HEK293 (cell line): ENCODE data around the gene TIAM2.

Experiments
- CTCF ChIA-PET: fragments of 350-600 bp; formaldehyde crosslinking; extraction: SDS; loops from one replicate; lab custom pipeline; 2021; ENCODE audit warnings: antibody characterized with exemption; lab: Yijun Ruan, JAX
- POLR2A ChIA-PET: fragments of 300-600 bp; formaldehyde crosslinking; extraction: SDS; loops from one replicate; lab custom pipeline; 2020; ENCODE audit warnings: antibody characterized with exemption, inconsistent platforms; lab: Yijun Ruan, JAX
- H3K27ac ChIP-seq: fragments of 200-500 bp; sonication (Bioruptor generic); 2 replicates; pipeline ENCODE4 v1.5.1; 2014; ENCODE audit warnings: low read depth, low read length, control low read depth, inconsistent platforms; ENCODE audit errors: extremely low read depth
- H3K36me3 ChIP-seq, 2 experiments: fragments of 200-500 bp in 1 of 2; sonication (Bioruptor generic) in 1 of 2; 1 replicate in 1 of 2; 2 replicates in 1 of 2; pipeline ENCODE4 v1.5.1; 2014 to 2017; ENCODE audit warnings: inconsistent platforms in 2 of 2, low read length in 2 of 2; ENCODE audit not compliant: control insufficient read depth in 2 of 2, insufficient read depth in 1 of 2
- H3K4me1 ChIP-seq: fragments of 200-500 bp; sonication (Bioruptor generic); 2 replicates; pipeline ENCODE4 v1.5.1; 2014; ENCODE audit warnings: mild to moderate bottlenecking, low read length, inconsistent platforms; ENCODE audit not compliant: control insufficient read depth, insufficient read depth
- H3K4me3 ChIP-seq: 2 replicates; pipeline ENCODE4 v1.5.1; 2011; ENCODE audit warnings: low read depth, mild to moderate bottlenecking, control low read depth, low read length, moderate library complexity
- H3K9me3 ChIP-seq: fragments of 200-500 bp; sonication (Bioruptor generic); 2 replicates; pipeline ENCODE4 v1.5.1; 2014; ENCODE audit warnings: low read depth, low read length, inconsistent platforms; ENCODE audit not compliant: control insufficient read depth, insufficient read depth
- GLIS1 ChIP-seq: fragments of 450-650 bp; formaldehyde crosslinking; IDR thresholded peaks from 2 replicates; pipeline ENCODE4 v1.5.1; 2016; ENCODE audit warnings: missing biosample characterization, missing genetic modification characterization
- HOXC10 ChIP-seq: sonication (generic); formaldehyde crosslinking; IDR thresholded peaks from 2 replicates; pipeline ENCODE4 v1.8.1; 2023; ENCODE audit warnings: mild to moderate bottlenecking, missing genetic modification reagents
- IKZF3 ChIP-seq: fragments of 450-650 bp; IDR thresholded peaks from 2 replicates; pipeline ENCODE4 v1.5.0; 2018; ENCODE audit warnings: missing biosample characterization, mild to moderate bottlenecking, missing genetic modification characterization, moderate library complexity
- KLF1 ChIP-seq: fragments of 450-650 bp; formaldehyde crosslinking; IDR thresholded peaks from 2 replicates; pipeline ENCODE4 v1.5.1; 2016; ENCODE audit warnings: missing biosample characterization, missing genetic modification characterization
- KLF7 ChIP-seq: fragments of 450-650 bp; formaldehyde crosslinking; IDR thresholded peaks from 2 replicates; pipeline ENCODE4 v1.5.1; 2016; ENCODE audit warnings: missing biosample characterization, missing genetic modification characterization, borderline replicate concordance
- SALL2 ChIP-seq: fragments of 450-650 bp; formaldehyde crosslinking; IDR thresholded peaks from 2 replicates; pipeline ENCODE4 v1.5.0; 2017; ENCODE audit warnings: missing biosample characterization, mild to moderate bottlenecking, missing genetic modification characterization, borderline replicate concordance
- SETDB1 ChIP-seq: IDR thresholded peaks from one replicate; pipeline ENCODE4 v1.6.1; 2017; ENCODE audit warnings: mild to moderate bottlenecking, low read length, moderate library complexity, mixed read lengths; ENCODE audit not compliant: insufficient read length
- SP3 ChIP-seq: fragments of 450-650 bp; formaldehyde crosslinking; IDR thresholded peaks from 2 replicates; pipeline ENCODE4 v1.5.1; 2016; ENCODE audit warnings: missing biosample characterization, missing genetic modification characterization
- SP7 ChIP-seq: fragments of 450-650 bp; formaldehyde crosslinking; IDR thresholded peaks from 2 replicates; pipeline ENCODE4 v1.5.1; 2016; ENCODE audit warnings: missing biosample characterization, missing genetic modification characterization
- ZBTB1 ChIP-seq: fragments of 450-650 bp; formaldehyde crosslinking; IDR thresholded peaks from 2 replicates; pipeline ENCODE4 v1.5.1; 2016; ENCODE audit warnings: missing biosample characterization, missing genetic modification characterization
- ZFP41 ChIP-seq: fragments of 450-650 bp; formaldehyde crosslinking; IDR thresholded peaks from 2 replicates; pipeline ENCODE4 v1.5.1; 2016; ENCODE audit warnings: missing biosample characterization, missing genetic modification characterization, borderline replicate concordance
- ZNF133 ChIP-seq: fragments of 450-650 bp; formaldehyde crosslinking; IDR thresholded peaks from 2 replicates; pipeline ENCODE4 v1.5.1; 2016; ENCODE audit warnings: missing biosample characterization, missing genetic modification characterization
- ZNF202 ChIP-seq: fragments of 450-650 bp; formaldehyde crosslinking; IDR thresholded peaks from 2 replicates; pipeline ENCODE4 v1.5.1; 2016; ENCODE audit warnings: missing biosample characterization, missing genetic modification characterization, borderline replicate concordance
- ZNF24 ChIP-seq: fragments of 450-650 bp; formaldehyde crosslinking; IDR thresholded peaks from 2 replicates; pipeline ENCODE4 v1.5.1; 2016; ENCODE audit warnings: missing biosample characterization, missing genetic modification characterization
- ZNF280C ChIP-seq: fragments of 450-650 bp; formaldehyde crosslinking; IDR thresholded peaks from 2 replicates; pipeline ENCODE4 v1.5.1; 2016; ENCODE audit warnings: missing biosample characterization, missing genetic modification characterization
- ZNF350 ChIP-seq: fragments of 450-650 bp; formaldehyde crosslinking; IDR thresholded peaks from 2 replicates; pipeline ENCODE4 v1.5.0; 2017; ENCODE audit warnings: missing biosample characterization, mild to moderate bottlenecking, missing genetic modification characterization
- ZNF521 ChIP-seq: fragments of 450-650 bp; formaldehyde crosslinking; IDR thresholded peaks from 2 replicates; pipeline ENCODE4 v1.5.1; 2017; ENCODE audit warnings: missing biosample characterization, mild to moderate bottlenecking, missing genetic modification characterization
- ZNF549 ChIP-seq: fragments of 450-650 bp; IDR thresholded peaks from 2 replicates; pipeline ENCODE4 v1.5.1; 2018; ENCODE audit warnings: missing biosample characterization, missing genetic modification characterization, mild to moderate bottlenecking, inconsistent platforms, moderate library complexity
- ZNF561 ChIP-seq: fragments of 450-650 bp; IDR thresholded peaks from 2 replicates; pipeline ENCODE4 v1.5.1; 2018; ENCODE audit warnings: missing biosample characterization, missing genetic modification characterization, borderline replicate concordance
- ZNF624 ChIP-seq: fragments of 450-650 bp; formaldehyde crosslinking; IDR thresholded peaks from 2 replicates; pipeline ENCODE4 v1.5.1; 2017; ENCODE audit warnings: missing biosample characterization, missing genetic modification characterization
- ZNF660 ChIP-seq: fragments of 450-650 bp; IDR thresholded peaks from 2 replicates; pipeline ENCODE4 v1.5.1; 2018; ENCODE audit warnings: missing biosample characterization, mild to moderate bottlenecking, missing genetic modification characterization
- ZSCAN18 ChIP-seq: fragments of 450-650 bp; formaldehyde crosslinking; IDR thresholded peaks from 2 replicates; pipeline ENCODE4 v1.5.1; 2016; ENCODE audit warnings: missing biosample characterization, missing genetic modification characterization
- TF ChIP-seq, protein P1 (sequence below): fragments of 450-650 bp; formaldehyde crosslinking; IDR thresholded peaks from 2 replicates; pipeline ENCODE4 v1.5.1; 2016; ENCODE audit warnings: missing biosample characterization, missing genetic modification characterization
- TF ChIP-seq, protein P2 (sequence below): fragments of 450-650 bp; formaldehyde crosslinking; IDR thresholded peaks from 2 replicates; pipeline ENCODE4 v1.5.1; 2016; ENCODE audit warnings: missing biosample characterization, missing genetic modification characterization
- TF ChIP-seq, protein P3 (sequence below): fragments of 450-650 bp; formaldehyde crosslinking; IDR thresholded peaks from 2 replicates; pipeline ENCODE4 v1.5.1; 2017; ENCODE audit warnings: missing biosample characterization, missing genetic modification characterization

TIAM2 gene

GRCh38 chr6:155274533-155274932 is 279.4 kb downstream of the TIAM2 start (continued):
- no peak for TF ChIP-seq IKZF3 (tag by site-specific recombination)
- no peak for TF ChIP-seq SP3 (tag by site-specific recombination)
- TF ChIP-seq ZNF280C: no peak
- no peak for TF ChIP-seq KLF1
- no peak for TF ChIP-seq ZSCAN18 (tag by site-specific recombination)
- no peak for TF ChIP-seq SALL2 (tag by site-specific recombination)

- no peak overlapping the region for H3K4me3 ChIP-seq
- TF ChIP-seq ZNF350 (tag by site-specific recombination): no peak
- TF ChIP-seq, protein P1, sequence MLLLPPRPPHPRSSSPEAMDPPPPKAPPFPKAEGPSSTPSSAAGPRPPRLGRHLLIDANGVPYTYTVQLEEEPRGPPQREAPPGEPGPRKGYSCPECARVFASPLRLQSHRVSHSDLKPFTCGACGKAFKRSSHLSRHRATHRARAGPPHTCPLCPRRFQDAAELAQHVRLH (tag by site-specific recombination): no peak
- TF ChIP-seq ZNF521 (tag by site-specific recombination): no peak
- no peak for TF ChIP-seq ZNF24 (tag by site-specific recombination)
- TF ChIP-seq ZNF561 (tag by site-specific recombination): no peak
- TF ChIP-seq SP7 (tag by site-specific recombination): no peak
- TF ChIP-seq ZNF549: no peak
- no peak for TF ChIP-seq ZNF133 (tag by site-specific recombination)
- TF ChIP-seq, protein P2, sequence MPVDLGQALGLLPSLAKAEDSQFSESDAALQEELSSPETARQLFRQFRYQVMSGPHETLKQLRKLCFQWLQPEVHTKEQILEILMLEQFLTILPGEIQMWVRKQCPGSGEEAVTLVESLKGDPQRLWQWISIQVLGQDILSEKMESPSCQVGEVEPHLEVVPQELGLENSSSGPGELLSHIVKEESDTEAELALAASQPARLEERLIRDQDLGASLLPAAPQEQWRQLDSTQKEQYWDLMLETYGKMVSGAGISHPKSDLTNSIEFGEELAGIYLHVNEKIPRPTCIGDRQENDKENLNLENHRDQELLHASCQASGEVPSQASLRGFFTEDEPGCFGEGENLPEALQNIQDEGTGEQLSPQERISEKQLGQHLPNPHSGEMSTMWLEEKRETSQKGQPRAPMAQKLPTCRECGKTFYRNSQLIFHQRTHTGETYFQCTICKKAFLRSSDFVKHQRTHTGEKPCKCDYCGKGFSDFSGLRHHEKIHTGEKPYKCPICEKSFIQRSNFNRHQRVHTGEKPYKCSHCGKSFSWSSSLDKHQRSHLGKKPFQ: no peak
- no peak for TF ChIP-seq ZNF202 (tag by site-specific recombination)
- TF ChIP-seq SETDB1: no peak
- TF ChIP-seq HOXC10 (CRISPR knock-in tag): no peak
- TF ChIP-seq ZSCAN18 (tag by site-specific recombination): no peak
- no peak for TF ChIP-seq GLIS1 (tag by site-specific recombination)
- TF ChIP-seq KLF7: no peak
- TF ChIP-seq, protein P3, sequence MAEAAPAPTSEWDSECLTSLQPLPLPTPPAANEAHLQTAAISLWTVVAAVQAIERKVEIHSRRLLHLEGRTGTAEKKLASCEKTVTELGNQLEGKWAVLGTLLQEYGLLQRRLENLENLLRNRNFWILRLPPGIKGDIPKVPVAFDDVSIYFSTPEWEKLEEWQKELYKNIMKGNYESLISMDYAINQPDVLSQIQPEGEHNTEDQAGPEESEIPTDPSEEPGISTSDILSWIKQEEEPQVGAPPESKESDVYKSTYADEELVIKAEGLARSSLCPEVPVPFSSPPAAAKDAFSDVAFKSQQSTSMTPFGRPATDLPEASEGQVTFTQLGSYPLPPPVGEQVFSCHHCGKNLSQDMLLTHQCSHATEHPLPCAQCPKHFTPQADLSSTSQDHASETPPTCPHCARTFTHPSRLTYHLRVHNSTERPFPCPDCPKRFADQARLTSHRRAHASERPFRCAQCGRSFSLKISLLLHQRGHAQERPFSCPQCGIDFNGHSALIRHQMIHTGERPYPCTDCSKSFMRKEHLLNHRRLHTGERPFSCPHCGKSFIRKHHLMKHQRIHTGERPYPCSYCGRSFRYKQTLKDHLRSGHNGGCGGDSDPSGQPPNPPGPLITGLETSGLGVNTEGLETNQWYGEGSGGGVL (tag by site-specific recombination): no peak
- no peak for TF ChIP-seq ZFP41 (tag by site-specific recombination)
- TF ChIP-seq ZNF624 (tag by site-specific recombination): no peak
- no peak for TF ChIP-seq ZNF660 (tag by site-specific recombination)
- no peak for TF ChIP-seq ZBTB1 (tag by site-specific recombination)
- no peaks in the 10 kb centered on the region for H3K9me3 ChIP-seq
- H3K36me3 ChIP-seq: peaks cover 0 to 34% of the 10 kb centered on the region in 2 experiments; a peak in 1 of 3 replicates
- ChIA-PET POLR2A (no interaction called here), CTCF (interaction anchor here (0.7 to 2.1 kb wide), 7 partner anchors 9 to 458 kb away, joined by 3 to 7 read pairs (median 4); no protein-coding TSS in a partner anchor)
- no peaks in the 10 kb centered on the region for H3K4me1 ChIP-seq
- H3K27ac ChIP-seq: no peak overlapping the region
Observed at GRCh38 chr6:155275808-155276480, 280.8 kb downstream of the TIAM2 start.
